ENCODE measurements around the gene WIPF2.
"Not testable (repeated sequence)": the region's sequence is repeated elsewhere in the genome, so short reads cannot be mapped to it uniquely, and the experiment has no call there.

Gene WIPF2

GRCh38 chr17:40198576-40198975 lies 20.5 kb upstream of the WIPF2 start:
- in situ Hi-C loops (cut with MboI; ENCODE audit: low pct_unique_long_range_greater_than_20kb, low sequenced_read_pairs, unreplicated experiment): no loop called here
- no peak for TF ChIP-seq CTCF (IDR thresholded peaks at IDR 0.05; ENCODE audit: extremely low read depth, insufficient read depth, missing control alignments)
- no peak for DNase-seq (ENCODE audit: low spot score)

DNA sequence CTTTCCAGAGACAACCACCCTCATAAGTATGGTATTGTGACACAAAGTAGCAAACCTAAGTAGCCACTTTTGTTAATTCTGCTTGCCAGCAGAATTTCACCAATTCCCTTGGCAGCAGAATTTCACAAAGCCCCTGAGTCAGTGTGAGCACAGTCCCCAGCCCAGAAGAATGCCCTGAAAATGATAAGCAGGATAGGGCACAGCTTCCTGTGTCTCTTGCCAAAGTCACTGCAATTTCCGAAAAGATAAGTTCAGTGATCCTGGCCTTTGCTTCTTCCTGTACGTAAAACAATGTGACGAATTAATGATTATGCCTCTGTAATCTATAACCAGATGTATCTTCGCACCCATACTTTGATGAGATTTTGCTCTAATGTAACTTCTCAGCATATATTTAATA lies 16.0 kb upstream of the WIPF2 start:
- in situ Hi-C loops (cut with MboI; ENCODE audit: low pct_unique_long_range_greater_than_20kb, low sequenced_read_pairs, unreplicated experiment): loop anchor here (10.0 kb wide), 2 partner anchors 82 to 152 kb away; partner anchors contain the start of gene CDC6
- no peak for DNase-seq (ENCODE audit: low spot score)
- no peak for TF ChIP-seq CTCF (IDR thresholded peaks at IDR 0.05; ENCODE audit: extremely low read depth, insufficient read depth, missing control alignments)

DNA sequence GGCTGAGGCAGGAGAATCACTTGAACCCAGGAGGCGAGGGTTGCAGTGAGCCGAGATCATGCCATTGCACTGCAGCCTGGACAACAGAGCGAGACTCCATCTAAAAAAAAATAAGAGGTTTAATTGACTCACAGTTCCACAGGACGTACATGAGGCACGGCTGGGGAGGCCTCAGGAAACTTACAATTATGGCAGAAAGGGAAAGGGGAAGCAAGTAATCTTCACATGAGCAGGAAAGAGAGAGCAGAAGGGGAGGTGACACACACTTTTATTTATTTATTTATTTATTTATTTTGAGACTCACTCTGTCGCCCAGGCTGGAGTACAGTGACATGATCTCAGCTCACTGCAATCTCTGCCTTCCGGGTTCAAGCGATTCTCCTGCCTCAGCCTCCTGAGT lies 12.9 kb upstream of the WIPF2 start:
- DNase-seq (ENCODE audit: low spot score): not testable (repeated sequence)
- in situ Hi-C loops (cut with MboI; ENCODE audit: low pct_unique_long_range_greater_than_20kb, low sequenced_read_pairs, unreplicated experiment): loop anchor here (10.0 kb wide), 2 partner anchors 79 to 149 kb away; partner anchors contain the start of gene CDC6

DNA sequence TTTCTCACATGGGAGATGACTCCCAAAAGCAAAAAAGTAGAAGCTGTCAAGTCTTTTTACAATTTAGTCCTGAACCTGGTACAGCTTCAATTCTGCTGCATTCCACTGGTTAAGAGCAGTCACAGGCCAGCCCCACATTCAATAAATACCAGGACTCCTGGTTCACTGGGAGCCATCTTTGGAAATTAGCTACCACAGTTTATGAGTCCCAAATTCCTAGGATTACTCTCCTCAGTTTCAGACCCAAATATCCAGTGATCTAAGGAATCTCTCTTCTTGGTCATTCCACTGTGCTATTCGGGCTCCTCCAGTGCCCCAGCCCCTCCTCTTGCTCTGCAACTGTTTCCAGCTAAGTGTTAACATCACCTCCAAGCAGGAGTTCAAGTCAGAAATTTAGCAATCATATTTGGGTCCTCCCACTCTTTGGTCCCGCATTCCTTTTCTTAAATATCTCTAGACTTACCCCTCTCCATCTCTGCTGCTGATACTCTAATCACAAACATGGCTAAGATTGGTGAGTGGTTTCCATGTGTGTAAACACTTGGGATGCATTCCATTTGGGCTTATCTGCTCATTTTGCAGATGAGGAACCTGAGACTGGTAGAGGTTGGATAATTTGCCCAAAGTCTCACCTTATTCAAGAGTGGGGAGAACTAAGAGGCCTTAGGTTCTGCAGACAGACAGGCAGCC lies 9.6 kb upstream of the WIPF2 start:
- no peak for TF ChIP-seq CTCF (IDR thresholded peaks at IDR 0.05; ENCODE audit: extremely low read depth, insufficient read depth, missing control alignments)
- in situ Hi-C loops (cut with MboI; ENCODE audit: low pct_unique_long_range_greater_than_20kb, low sequenced_read_pairs, unreplicated experiment): loop anchor here (10.0 kb wide), 2 partner anchors 75 to 145 kb away; partner anchors contain the start of gene CDC6
- DNase-seq (ENCODE audit: low spot score): no peak

DNA sequence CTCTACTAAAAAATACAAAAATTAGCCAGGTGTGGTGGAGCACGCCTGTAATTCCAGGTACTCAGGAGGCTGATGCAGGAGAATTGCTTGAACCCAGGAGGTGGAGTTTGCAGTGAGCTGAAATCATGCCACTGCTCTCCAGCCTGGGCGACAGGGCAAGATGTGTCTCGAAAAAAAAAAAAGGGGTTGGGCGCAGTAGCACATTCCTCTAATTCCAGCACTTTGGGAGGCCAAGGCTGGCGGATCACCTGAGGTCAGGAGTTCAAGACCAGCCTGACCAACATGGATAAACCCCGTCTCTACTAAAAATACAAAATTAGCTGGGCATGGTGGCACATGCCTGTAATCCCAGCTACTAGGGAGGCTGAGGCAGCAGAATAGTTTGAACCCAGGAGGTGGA lies 5.2 kb upstream of the WIPF2 start:
- in situ Hi-C loops (cut with MboI; ENCODE audit: low pct_unique_long_range_greater_than_20kb, low sequenced_read_pairs, unreplicated experiment); DNase-seq (ENCODE audit: low spot score): not testable (repeated sequence)

- no peak for DNase-seq (ENCODE audit: low spot score)
- no peak for TF ChIP-seq CTCF (IDR thresholded peaks at IDR 0.05; ENCODE audit: extremely low read depth, insufficient read depth, missing control alignments)
- in situ Hi-C loops (cut with MboI; ENCODE audit: low pct_unique_long_range_greater_than_20kb, low sequenced_read_pairs, unreplicated experiment): no loop called here
Measured at GRCh38 chr17:40218006-40218739, 931 bp upstream of the WIPF2 start.

- no peak for TF ChIP-seq CTCF (IDR thresholded peaks at IDR 0.05; ENCODE audit: extremely low read depth, insufficient read depth, missing control alignments)
- in situ Hi-C loops (cut with MboI; ENCODE audit: low pct_unique_long_range_greater_than_20kb, low sequenced_read_pairs, unreplicated experiment): no loop called here
- DNase-seq (ENCODE audit: low spot score): peak; percentile 65
Measured at GRCh38 chr17:40219594-40220338, 662 bp downstream of the WIPF2 start.

Measured in GM13977 (cell line).